Measurements from ENCODE around the gene CD3E.

DNA sequence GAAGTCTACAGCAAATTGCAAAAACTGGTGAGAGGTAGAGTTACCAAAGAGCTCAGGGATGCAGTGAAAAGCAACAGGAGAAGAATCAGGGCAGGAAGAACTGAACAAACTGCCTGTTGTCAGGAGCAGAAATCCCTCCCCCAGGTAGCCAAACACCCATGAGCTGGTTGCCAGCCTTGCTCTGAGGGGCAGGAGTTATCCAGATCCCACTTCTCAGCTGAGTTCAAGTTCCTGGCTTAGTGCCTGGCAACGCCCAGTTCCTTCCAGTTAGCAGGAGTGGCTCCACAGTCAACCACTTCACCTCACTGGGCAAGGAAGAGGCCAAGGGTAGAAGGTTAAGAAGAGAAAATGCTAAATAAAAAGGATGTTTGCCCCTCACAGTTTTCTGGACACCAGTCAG lies 38.6 kb upstream of the CD3E start:
- TF ChIP-seq, protein P1, sequence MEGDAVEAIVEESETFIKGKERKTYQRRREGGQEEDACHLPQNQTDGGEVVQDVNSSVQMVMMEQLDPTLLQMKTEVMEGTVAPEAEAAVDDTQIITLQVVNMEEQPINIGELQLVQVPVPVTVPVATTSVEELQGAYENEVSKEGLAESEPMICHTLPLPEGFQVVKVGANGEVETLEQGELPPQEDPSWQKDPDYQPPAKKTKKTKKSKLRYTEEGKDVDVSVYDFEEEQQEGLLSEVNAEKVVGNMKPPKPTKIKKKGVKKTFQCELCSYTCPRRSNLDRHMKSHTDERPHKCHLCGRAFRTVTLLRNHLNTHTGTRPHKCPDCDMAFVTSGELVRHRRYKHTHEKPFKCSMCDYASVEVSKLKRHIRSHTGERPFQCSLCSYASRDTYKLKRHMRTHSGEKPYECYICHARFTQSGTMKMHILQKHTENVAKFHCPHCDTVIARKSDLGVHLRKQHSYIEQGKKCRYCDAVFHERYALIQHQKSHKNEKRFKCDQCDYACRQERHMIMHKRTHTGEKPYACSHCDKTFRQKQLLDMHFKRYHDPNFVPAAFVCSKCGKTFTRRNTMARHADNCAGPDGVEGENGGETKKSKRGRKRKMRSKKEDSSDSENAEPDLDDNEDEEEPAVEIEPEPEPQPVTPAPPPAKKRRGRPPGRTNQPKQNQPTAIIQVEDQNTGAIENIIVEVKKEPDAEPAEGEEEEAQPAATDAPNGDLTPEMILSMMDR (conservative IDR thresholded peaks at IDR 0.05; ENCODE audit: low read length): no peak
- TF ChIP-seq EZH2phosphoT487 (IDR thresholded peaks at IDR 0.05; ENCODE audit: borderline replicate concordance): no peak

Data from Loucy (cell line).